ENCODE data around the gene SYCP3. TPM values are rescaled to one million over a fixed set of nuclear protein-coding genes. Genes with fewer than 3 reads are reported as not detected.

SYCP3 gene
- total and polyA plus RNA-seq, 2 of the 13 experiments (the other 11 are each of a cell fraction or from before 2014, with no cell fraction given), result not detected

- no peak for TF ChIP-seq AKAP8 (CRISPR knock-in tag; IDR thresholded peaks at IDR 0.05)
- no peak for TF ChIP-seq TCF12 (IDR thresholded peaks at IDR 0.05)
- TF ChIP-seq TCF12 (CRISPR knock-in tag; IDR thresholded peaks at IDR 0.05), result no peak
- peak; percentile 91 for TF ChIP-seq HNF1B (CRISPR knock-in tag; IDR thresholded peaks at IDR 0.05)
- peak; percentile 70 for TF ChIP-seq ZNF574 (CRISPR knock-in tag; IDR thresholded peaks at IDR 0.05)
- TF ChIP-seq HNRNPUL1 (IDR thresholded peaks at IDR 0.05; ENCODE audit: low read depth, low read length), result no peak
- peak; percentile 42; the same call in 1 of the 2 replicates for TF ChIP-seq MAX (IDR thresholded peaks at IDR 0.05)
- no peak for TF ChIP-seq ZSCAN25 (CRISPR knock-in tag; IDR thresholded peaks at IDR 0.05)
- TF ChIP-seq ELF3 (CRISPR knock-in tag; IDR thresholded peaks at IDR 0.05), result peak; percentile 89
- no peak for TF ChIP-seq HNRNPL (IDR thresholded peaks at IDR 0.05; ENCODE audit: low read depth, low read length)
- no peak for TF ChIP-seq FOXM1 (CRISPR knock-in tag; IDR thresholded peaks at IDR 0.05)
- TF ChIP-seq ZNF709 (CRISPR knock-in tag; IDR thresholded peaks at IDR 0.05), result no peak
- TF ChIP-seq MBNL3 (CRISPR knock-in tag; conservative IDR thresholded peaks at IDR 0.05), result no peak
- no peak for TF ChIP-seq SP2 (CRISPR knock-in tag; IDR thresholded peaks at IDR 0.05)
- TF ChIP-seq ZNF275 (CRISPR knock-in tag; IDR thresholded peaks at IDR 0.05; ENCODE audit: borderline replicate concordance), result no peak
- peak; percentile 42; the same call in 1 of the 2 replicates for TF ChIP-seq SP5 (CRISPR knock-in tag; IDR thresholded peaks at IDR 0.05; ENCODE audit: borderline replicate concordance, low read depth)
- TF ChIP-seq ZSCAN30 (CRISPR knock-in tag; IDR thresholded peaks at IDR 0.05), result no peak
- no peak for TF ChIP-seq MXD1 (CRISPR knock-in tag; IDR thresholded peaks at IDR 0.05)
- no peak for TF ChIP-seq ZNF383 (CRISPR knock-in tag; IDR thresholded peaks at IDR 0.05; ENCODE audit: borderline replicate concordance)
- TF ChIP-seq ZNF501 (CRISPR knock-in tag; IDR thresholded peaks at IDR 0.05), result 0 out of 2 replicates have a peak, but pooled peaks have one; percentile 33
- no peak for TF ChIP-seq E2F5 (CRISPR knock-in tag; conservative IDR thresholded peaks at IDR 0.05)
- TF ChIP-seq ZNF432 (CRISPR knock-in tag; IDR thresholded peaks at IDR 0.05; ENCODE audit: borderline replicate concordance), result no peak
- no peak for TF ChIP-seq ZNF251 (CRISPR knock-in tag; IDR thresholded peaks at IDR 0.05)
- no peak for TF ChIP-seq SYNCRIP (IDR thresholded peaks at IDR 0.05; ENCODE audit: insufficient read depth, low read depth, low read length)
These were observed 26.1 kb downstream of the SYCP3 start (continued) for GRCh38 chr12:101713059-101713682.
